Left renal pelvis (tissue), 4 donors: ENCODE measurements around the gene ARSA. TPM values are rescaled to one million over a fixed set of nuclear protein-coding genes. Genes with fewer than 3 reads are reported as not detected.
A peak's percentile ranks its signal among the peaks of the same experiment; 100 is the strongest.

Experiments used
- DNase-seq, 4 donors: peaks; one replicate each; pipeline ENCODE4 v3.0.0-alpha.2; 2013; ENCODE audit warnings: low read depth in 4 of 4, low spot score in 3 of 4
- polyA plus RNA-seq, 4 donors: library from polyadenylated mRNA; unstranded; fragments of 120-200 nt; gene quantifications; one replicate each; pipeline ENCODE4 v1.2.1, GENCODE V29; 2013; ENCODE audit not compliant: insufficient read length in 4 of 4

ARSA gene
- polyA plus RNA-seq, 4 donors, result 6.3 to 26.6 (median 13.4) TPM

- peak; percentile 93 to 95 (median 95) for DNase-seq
Measured at GRCh38 chr22:50582493-50583293, 45.3 kb downstream of the ARSA start, which contains the start of gene CHKB. CHKB (minus strand) TSS chr22:50582849; CDS start chr22:50582781, 68 bp downstream.

GRCh38 chr22:50581950-50582492 is 45.9 kb downstream of the ARSA start:
- no peak for DNase-seq

- DNase-seq, result no peak
Measured at GRCh38 chr22:50581031-50581949, 46.7 kb downstream of the ARSA start.

- DNase-seq, result no peak
Measured at GRCh38 chr22:50579752-50580151, 48.2 kb downstream of the ARSA start.

- DNase-seq, result no peak
Measured at GRCh38 chr22:50578776-50579310, 49.1 kb downstream of the ARSA start.

- no peak for DNase-seq
Measured at GRCh38 chr22:50577987-50578775, 49.8 kb downstream of the ARSA start, which contains the start of gene CPT1B. CPT1B (minus strand) TSS chr22:50578427; CDS start chr22:50577915, 512 bp downstream.

- no peak for DNase-seq
Measured at GRCh38 chr22:50577697-50577986, 50.3 kb downstream of the ARSA start.

- no peak for DNase-seq
Measured at GRCh38 chr22:50576806-50577696, 50.9 kb downstream of the ARSA start.

GRCh38 chr22:50576070-50576469 is 51.9 kb downstream of the ARSA start:
- DNase-seq, result no peak

- DNase-seq, result no peak
Measured at GRCh38 chr22:50575426-50575941, 52.5 kb downstream of the ARSA start.

Other genes with a start within 250 kb of the ARSA start
- gene SBF1, start 153.1 kb downstream of the ARSA start, polyA plus RNA-seq, result 10 to 100 TPM; 25.9 to 47.1 (median 34.9) TPM
- gene ADM2, start 146.6 kb downstream of the ARSA start, polyA plus RNA-seq, result 1 to 10 TPM in 3 of 4 donors, under 1 TPM in 1; 0.83 to 7.4 (median 3.9) TPM
- gene MIOX, start 141.3 kb downstream of the ARSA start, polyA plus RNA-seq, result 10 to 100 TPM in 1 of 4 donors, 1 to 10 TPM in 2, under 1 TPM in 1; 0.44 to 12.5 (median 6.1) TPM
- 10 to 100 TPM; 34.7 to 68.3 (median 42.0) TPM for gene LMF2, start 120.5 kb downstream of the ARSA start, polyA plus RNA-seq
- 10 to 100 TPM; 39.7 to 54.3 (median 43.9) TPM for gene NCAPH2, start 119.9 kb downstream of the ARSA start, polyA plus RNA-seq
- 1 to 10 TPM in 2 of 4 donors, under 1 TPM in 1, not detected in 1; 0.83 to 7.6 (median 3.9) TPM for gene SCO2, start 102.6 kb downstream of the ARSA start, polyA plus RNA-seq
- gene TYMP, start 98.1 kb downstream of the ARSA start, polyA plus RNA-seq, result 1 to 10 TPM in 3 of 4 donors, under 1 TPM in 1; 0.83 to 4.3 (median 2.1) TPM
- under 1 TPM; 0.03 to 0.47 (median 0.32) TPM for gene KLHDC7B, start 82.3 kb downstream of the ARSA start, polyA plus RNA-seq
- under 1 TPM in 1 of 4 donors, not detected in 3; 0.42 TPM for gene SYCE3, start 65.2 kb downstream of the ARSA start, polyA plus RNA-seq
- gene CPT1B, start 49.7 kb downstream of the ARSA start, polyA plus RNA-seq, result 10 to 100 TPM in 2 of 4 donors, 1 to 10 TPM in 2; 7.5 to 17.4 (median 10.2) TPM
- 10 to 100 TPM; 71.6 to 88.6 (median 81.1) TPM for gene CHKB, start 45.3 kb downstream of the ARSA start, polyA plus RNA-seq
- 1 to 10 TPM in 2 of 4 donors, under 1 TPM in 2; 0.72 to 3.5 (median 0.93) TPM for gene MAPK8IP2, start 27.4 kb downstream of the ARSA start, polyA plus RNA-seq
- gene SHANK3, start 44.7 kb upstream of the ARSA start, polyA plus RNA-seq, result 10 to 100 TPM; 10.2 to 25.3 (median 13.4) TPM
- gene ACR, start 110.1 kb upstream of the ARSA start, polyA plus RNA-seq, result under 1 TPM; 0.52 to 0.76 (median 0.52) TPM
- 10 to 100 TPM; 33.9 to 82.3 (median 54.0) TPM for gene RABL2B, start 155.5 kb upstream of the ARSA start, polyA plus RNA-seq